GM23338 (cell line): Measurements from ENCODE around the gene KRTAP3-2. TPM values are rescaled to one million over a fixed set of nuclear protein-coding genes. Genes with fewer than 3 reads are reported as not detected.
A peak's percentile ranks its signal among the peaks of the same experiment; 100 is the strongest.

Source experiments
- ATAC-seq: fragments of 200-7000 bp; cut with Tn5 transposase; 3 replicates; pipeline ENCODE4 v1.9.1; 2020
- DNase-seq: peaks from one replicate; pipeline ENCODE4 v3.0.0-alpha.2; 2015; ENCODE audit warnings: low spot score
- H2AFZ ChIP-seq: fragments of 200-600 bp; sonication (generic); 2 replicates; pipeline ENCODE4 v1.8.0; 2016; ENCODE audit warnings: antibody characterized with exemption, mild to moderate bottlenecking, moderate library complexity
- H3F3A ChIP-seq: fragments of 200-600 bp; sonication (generic); replicated peaks from 2 replicates; pipeline ENCODE4 v1.8.0; 2017; ENCODE audit warnings: antibody characterized with exemption, mixed run types, low read depth
- H3K27ac ChIP-seq: fragments of 200-600 bp; sonication (generic); 2 replicates; pipeline ENCODE4 v1.6.1; 2016; ENCODE audit warnings: low read depth
- H3K27me3 ChIP-seq: fragments of 200-600 bp; sonication (generic); 2 replicates; pipeline ENCODE4 v1.8.0; 2016; ENCODE audit warnings: mild to moderate bottlenecking, mixed run types, moderate library complexity; ENCODE audit not compliant: insufficient read depth
- H3K36me3 ChIP-seq: fragments of 200-600 bp; sonication (generic); 2 replicates; pipeline ENCODE4 v1.8.0; 2016; ENCODE audit warnings: mild to moderate bottlenecking; ENCODE audit not compliant: insufficient read depth
- H3K4me1 ChIP-seq: fragments of 200-600 bp; sonication (generic); 2 replicates; pipeline ENCODE4 v1.8.0; 2016; ENCODE audit warnings: mild to moderate bottlenecking, moderate library complexity; ENCODE audit not compliant: insufficient read depth
- H3K4me2 ChIP-seq: fragments of 200-600 bp; sonication (generic); 2 replicates; pipeline ENCODE4 v1.7.1; 2017; ENCODE audit warnings: mixed run types
- H3K4me3 ChIP-seq: fragments of 200-600 bp; sonication (generic); 2 replicates; pipeline ENCODE4 v1.6.1; 2016; ENCODE audit warnings: mixed run types
- H3K79me2 ChIP-seq: fragments of 200-600 bp; sonication (generic); replicated peaks from 2 replicates; pipeline ENCODE4 v1.8.0; 2017; ENCODE audit warnings: mild to moderate bottlenecking; ENCODE audit not compliant: insufficient read depth
- H3K9me2 ChIP-seq: fragments of 200-600 bp; sonication (generic); 2 replicates; pipeline ENCODE4 v1.8.0; 2017; ENCODE audit not compliant: insufficient read depth
- H4K20me1 ChIP-seq: fragments of 200-600 bp; sonication (generic); replicated peaks from 2 replicates; pipeline ENCODE4 v1.8.0; 2017; ENCODE audit warnings: mild to moderate bottlenecking; ENCODE audit not compliant: insufficient read depth
- H3K27ac Mint-ChIP-seq: 2 replicates; pipeline ENCODE4 v1.8.0; 2020; ENCODE audit warnings: inconsistent platforms, mild to moderate bottlenecking, moderate library complexity, mixed read lengths
- H3K27me3 Mint-ChIP-seq: 3 replicates; pipeline ENCODE4 v1.8.0; 2022; ENCODE audit warnings: low read depth, mild to moderate bottlenecking, moderate library complexity, mixed read lengths, inconsistent platforms; ENCODE audit not compliant: insufficient read depth, poor library complexity
- H3K36me3 Mint-ChIP-seq: 3 replicates; pipeline ENCODE4 v1.8.0; 2021; ENCODE audit warnings: low read depth, mild to moderate bottlenecking, inconsistent platforms, moderate library complexity, mixed read lengths
- H3K4me1 Mint-ChIP-seq: 3 replicates; pipeline ENCODE4 v1.8.0; 2020; ENCODE audit warnings: mild to moderate bottlenecking, inconsistent platforms, mixed read lengths
- H3K4me3 Mint-ChIP-seq: 3 replicates; pipeline ENCODE4 v1.8.0; 2021; ENCODE audit warnings: moderate library complexity, mild to moderate bottlenecking, inconsistent platforms, mixed read lengths
- H3K9me3 Mint-ChIP-seq: 3 replicates; pipeline ENCODE4 v1.8.0; 2020; ENCODE audit warnings: moderate library complexity, mild to moderate bottlenecking, inconsistent platforms, mixed read lengths
- CREB1 ChIP-seq: fragments of 250-450 bp; sonication (Bioruptor Pico); IDR thresholded peaks from 2 replicates; pipeline ENCODE4 v1.5.0; 2020; ENCODE audit warnings: low read depth, mild to moderate bottlenecking, moderate library complexity
- CTCF ChIP-seq, 2 experiments: fragments of 200-600 bp in 1 of 2; sonication (generic) in 1 of 2; conservative IDR thresholded peaks; 2 replicates each; pipeline versions ENCODE4 v1.5.1 to v1.6.1; 2016 to 2017; ENCODE audit warnings: antibody characterized with exemption in 2 of 2, low read depth in 2 of 2, mild to moderate bottlenecking in 2 of 2, moderate library complexity in 1 of 2
- EZH2 ChIP-seq: fragments of 200-600 bp; sonication (generic); IDR thresholded peaks from one replicate; pipeline ENCODE4 v1.8.0; 2017; ENCODE audit warnings: antibody characterized with exemption, mild to moderate bottlenecking, low read depth; ENCODE audit not compliant: unreplicated experiment
- EZH2phosphoT487 ChIP-seq: fragments of 200-600 bp; sonication (generic); IDR thresholded peaks from one replicate; pipeline ENCODE4 v1.8.1; 2018; ENCODE audit warnings: antibody characterized with exemption; ENCODE audit not compliant: unreplicated experiment
- JUNB ChIP-seq: IDR thresholded peaks from one replicate; pipeline ENCODE4 v1.6.1; 2016; ENCODE audit warnings: antibody characterized with exemption; ENCODE audit not compliant: unreplicated experiment
- NANOG ChIP-seq: IDR thresholded peaks from 2 replicates; pipeline ENCODE4 v1.6.1; 2016; ENCODE audit warnings: antibody characterized with exemption, borderline replicate concordance
- POLR2AphosphoS5 ChIP-seq: IDR thresholded peaks from 2 replicates; pipeline ENCODE4 v1.6.1; 2016; ENCODE audit warnings: antibody characterized with exemption, low read depth
- STAT1 ChIP-seq: IDR thresholded peaks from one replicate; pipeline ENCODE4 v1.6.1; 2016; ENCODE audit warnings: antibody characterized with exemption; ENCODE audit not compliant: unreplicated experiment
- ZNF114 ChIP-seq: fragments of 250-450 bp; sonication (Bioruptor Pico); IDR thresholded peaks from 2 replicates; pipeline ENCODE4 v1.5.0; 2020; ENCODE audit warnings: mild to moderate bottlenecking, moderate library complexity
- ZNF331 ChIP-seq: fragments of 250-450 bp; sonication (Bioruptor Pico); IDR thresholded peaks from 2 replicates; pipeline ENCODE4 v1.5.0; 2020; ENCODE audit warnings: low read depth, mild to moderate bottlenecking, moderate library complexity
- polyA plus RNA-seq: library from polyadenylated mRNA; unstranded; fragments of >200 nt; fragmentation: Nextera tagmentation; extraction: Ambion mirVana; gene quantifications from 2 replicates; pipeline ENCODE4 v1.2.1, GENCODE V29; 2016
- total RNA-seq: library from RNA; depleted of rRNA; stranded (reverse); fragments of >200 nt; shearing (Covaris generic); gene quantifications from 2 replicates; pipeline ENCODE4 v1.2.3, GENCODE V29; 2014
- TF ChIP-seq, protein P1 (sequence below): fragments of 250-450 bp; sonication (Bioruptor Pico); IDR thresholded peaks from 2 replicates; pipeline ENCODE4 v1.5.0; 2020; ENCODE audit warnings: mild to moderate bottlenecking, moderate library complexity
- TF ChIP-seq, protein P2 (sequence below): IDR thresholded peaks from one replicate; pipeline ENCODE4 v1.6.1; 2018; ENCODE audit warnings: antibody characterized with exemption; ENCODE audit not compliant: unreplicated experiment
- TF ChIP-seq, protein P3 (sequence below): IDR thresholded peaks from 2 replicates; pipeline ENCODE4 v1.6.1; 2016; ENCODE audit warnings: antibody characterized with exemption

The KRTAP3-2 gene
- total and polyA plus RNA-seq, 2 experiments from 2014 or later: not detected

DNA sequence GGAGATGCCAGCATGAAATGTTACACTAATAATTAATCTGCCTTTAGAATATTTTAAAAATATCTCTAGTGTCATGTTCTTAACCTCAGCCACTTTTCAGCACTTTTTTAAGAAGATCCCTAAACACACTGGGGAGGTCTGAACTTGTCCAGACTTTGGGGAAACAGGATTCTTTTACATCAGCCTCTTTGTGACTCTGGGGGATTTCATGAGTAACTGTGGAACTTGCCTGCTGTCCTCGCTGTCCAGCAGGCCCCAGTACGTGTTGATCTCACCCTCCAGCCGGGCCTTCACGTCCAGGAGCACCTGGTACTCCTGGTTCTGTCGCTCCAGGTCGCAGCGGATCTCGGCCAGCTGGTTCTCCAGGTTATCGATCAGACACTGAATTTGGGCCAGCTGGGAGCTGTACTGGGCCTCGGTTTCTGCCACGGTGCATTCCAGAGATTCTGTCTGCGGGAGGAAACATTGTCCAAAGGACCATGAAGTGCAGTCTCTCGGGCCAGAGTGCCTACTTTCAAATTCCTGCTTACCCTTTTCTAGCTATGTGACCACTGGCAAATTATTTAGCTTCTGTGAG is 21.0 kb downstream of the KRTAP3-2 start:
- 0 out of 2 replicates have a peak, but pooled peaks cover 3% of the 10 kb centered on the region for H3K9me2 ChIP-seq
- no peaks in the 10 kb centered on the region for H3K36me3 ChIP-seq
- Mint-ChIP-seq H3K27me3 (peaks cover 6% of the 10 kb centered on the region), H3K4me1 (peaks cover 11% of the 10 kb centered on the region; the same call in 2 of the 3 replicates), H3K36me3 (no peaks in the 10 kb centered on the region), H3K27ac (no peak overlapping the region; the same call in 1 of the 2 replicates), H3K4me3 (no peak overlapping the region), H3K9me3 (no peaks in the 10 kb centered on the region)
- ATAC-seq: no peak
- TF ChIP-seq EZH2phosphoT487 (no peak), ZNF114 (CRISPR knock-in tag) (no peak), ZNF331 (no peak), CREB1 (no peak), JUNB (no peak), POLR2AphosphoS5 (no peak), CTCF (conservative IDR thresholded peaks at IDR 0.05; ENCODE audit: low read depth in 2 of 2) (no peak), EZH2 (no peak), STAT1 (no peak), NANOG (no peak)
- TF ChIP-seq, protein P1, sequence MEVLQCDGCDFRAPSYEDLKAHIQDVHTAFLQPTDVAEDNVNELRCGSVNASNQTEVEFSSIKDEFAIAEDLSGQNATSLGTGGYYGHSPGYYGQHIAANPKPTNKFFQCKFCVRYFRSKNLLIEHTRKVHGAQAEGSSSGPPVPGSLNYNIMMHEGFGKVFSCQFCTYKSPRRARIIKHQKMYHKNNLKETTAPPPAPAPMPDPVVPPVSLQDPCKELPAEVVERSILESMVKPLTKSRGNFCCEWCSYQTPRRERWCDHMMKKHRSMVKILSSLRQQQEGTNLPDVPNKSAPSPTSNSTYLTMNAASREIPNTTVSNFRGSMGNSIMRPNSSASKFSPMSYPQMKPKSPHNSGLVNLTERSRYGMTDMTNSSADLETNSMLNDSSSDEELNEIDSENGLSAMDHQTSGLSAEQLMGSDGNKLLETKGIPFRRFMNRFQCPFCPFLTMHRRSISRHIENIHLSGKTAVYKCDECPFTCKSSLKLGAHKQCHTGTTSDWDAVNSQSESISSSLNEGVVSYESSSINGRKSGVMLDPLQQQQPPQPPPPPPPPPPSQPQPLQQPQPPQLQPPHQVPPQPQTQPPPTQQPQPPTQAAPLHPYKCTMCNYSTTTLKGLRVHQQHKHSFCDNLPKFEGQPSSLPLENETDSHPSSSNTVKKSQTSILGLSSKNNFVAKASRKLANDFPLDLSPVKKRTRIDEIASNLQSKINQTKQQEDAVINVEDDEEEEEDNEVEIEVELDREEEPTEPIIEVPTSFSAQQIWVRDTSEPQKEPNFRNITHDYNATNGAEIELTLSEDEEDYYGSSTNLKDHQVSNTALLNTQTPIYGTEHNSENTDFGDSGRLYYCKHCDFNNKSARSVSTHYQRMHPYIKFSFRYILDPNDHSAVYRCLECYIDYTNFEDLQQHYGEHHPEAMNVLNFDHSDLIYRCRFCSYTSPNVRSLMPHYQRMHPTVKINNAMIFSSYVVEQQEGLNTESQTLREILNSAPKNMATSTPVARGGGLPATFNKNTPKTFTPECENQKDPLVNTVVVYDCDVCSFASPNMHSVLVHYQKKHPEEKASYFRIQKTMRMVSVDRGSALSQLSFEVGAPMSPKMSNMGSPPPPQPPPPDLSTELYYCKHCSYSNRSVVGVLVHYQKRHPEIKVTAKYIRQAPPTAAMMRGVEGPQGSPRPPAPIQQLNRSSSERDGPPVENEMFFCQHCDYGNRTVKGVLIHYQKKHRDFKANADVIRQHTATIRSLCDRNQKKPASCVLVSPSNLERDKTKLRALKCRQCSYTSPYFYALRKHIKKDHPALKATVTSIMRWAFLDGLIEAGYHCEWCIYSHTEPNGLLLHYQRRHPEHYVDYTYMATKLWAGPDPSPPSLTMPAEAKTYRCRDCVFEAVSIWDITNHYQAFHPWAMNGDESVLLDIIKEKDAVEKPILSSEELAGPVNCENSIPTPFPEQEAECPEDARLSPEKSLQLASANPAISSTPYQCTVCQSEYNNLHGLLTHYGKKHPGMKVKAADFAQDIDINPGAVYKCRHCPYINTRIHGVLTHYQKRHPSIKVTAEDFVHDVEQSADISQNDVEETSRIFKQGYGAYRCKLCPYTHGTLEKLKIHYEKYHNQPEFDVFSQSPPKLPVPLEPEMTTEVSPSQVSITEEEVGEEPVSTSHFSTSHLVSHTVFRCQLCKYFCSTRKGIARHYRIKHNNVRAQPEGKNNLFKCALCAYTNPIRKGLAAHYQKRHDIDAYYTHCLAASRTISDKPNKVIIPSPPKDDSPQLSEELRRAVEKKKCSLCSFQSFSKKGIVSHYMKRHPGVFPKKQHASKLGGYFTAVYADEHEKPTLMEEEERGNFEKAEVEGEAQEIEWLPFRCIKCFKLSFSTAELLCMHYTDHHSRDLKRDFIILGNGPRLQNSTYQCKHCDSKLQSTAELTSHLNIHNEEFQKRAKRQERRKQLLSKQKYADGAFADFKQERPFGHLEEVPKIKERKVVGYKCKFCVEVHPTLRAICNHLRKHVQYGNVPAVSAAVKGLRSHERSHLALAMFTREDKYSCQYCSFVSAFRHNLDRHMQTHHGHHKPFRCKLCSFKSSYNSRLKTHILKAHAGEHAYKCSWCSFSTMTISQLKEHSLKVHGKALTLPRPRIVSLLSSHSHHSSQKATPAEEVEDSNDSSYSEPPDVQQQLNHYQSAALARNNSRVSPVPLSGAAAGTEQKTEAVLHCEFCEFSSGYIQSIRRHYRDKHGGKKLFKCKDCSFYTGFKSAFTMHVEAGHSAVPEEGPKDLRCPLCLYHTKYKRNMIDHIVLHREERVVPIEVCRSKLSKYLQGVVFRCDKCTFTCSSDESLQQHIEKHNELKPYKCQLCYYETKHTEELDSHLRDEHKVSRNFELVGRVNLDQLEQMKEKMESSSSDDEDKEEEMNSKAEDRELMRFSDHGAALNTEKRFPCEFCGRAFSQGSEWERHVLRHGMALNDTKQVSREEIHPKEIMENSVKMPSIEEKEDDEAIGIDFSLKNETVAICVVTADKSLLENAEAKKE (CRISPR knock-in tag): no peak
- TF ChIP-seq, protein P2, sequence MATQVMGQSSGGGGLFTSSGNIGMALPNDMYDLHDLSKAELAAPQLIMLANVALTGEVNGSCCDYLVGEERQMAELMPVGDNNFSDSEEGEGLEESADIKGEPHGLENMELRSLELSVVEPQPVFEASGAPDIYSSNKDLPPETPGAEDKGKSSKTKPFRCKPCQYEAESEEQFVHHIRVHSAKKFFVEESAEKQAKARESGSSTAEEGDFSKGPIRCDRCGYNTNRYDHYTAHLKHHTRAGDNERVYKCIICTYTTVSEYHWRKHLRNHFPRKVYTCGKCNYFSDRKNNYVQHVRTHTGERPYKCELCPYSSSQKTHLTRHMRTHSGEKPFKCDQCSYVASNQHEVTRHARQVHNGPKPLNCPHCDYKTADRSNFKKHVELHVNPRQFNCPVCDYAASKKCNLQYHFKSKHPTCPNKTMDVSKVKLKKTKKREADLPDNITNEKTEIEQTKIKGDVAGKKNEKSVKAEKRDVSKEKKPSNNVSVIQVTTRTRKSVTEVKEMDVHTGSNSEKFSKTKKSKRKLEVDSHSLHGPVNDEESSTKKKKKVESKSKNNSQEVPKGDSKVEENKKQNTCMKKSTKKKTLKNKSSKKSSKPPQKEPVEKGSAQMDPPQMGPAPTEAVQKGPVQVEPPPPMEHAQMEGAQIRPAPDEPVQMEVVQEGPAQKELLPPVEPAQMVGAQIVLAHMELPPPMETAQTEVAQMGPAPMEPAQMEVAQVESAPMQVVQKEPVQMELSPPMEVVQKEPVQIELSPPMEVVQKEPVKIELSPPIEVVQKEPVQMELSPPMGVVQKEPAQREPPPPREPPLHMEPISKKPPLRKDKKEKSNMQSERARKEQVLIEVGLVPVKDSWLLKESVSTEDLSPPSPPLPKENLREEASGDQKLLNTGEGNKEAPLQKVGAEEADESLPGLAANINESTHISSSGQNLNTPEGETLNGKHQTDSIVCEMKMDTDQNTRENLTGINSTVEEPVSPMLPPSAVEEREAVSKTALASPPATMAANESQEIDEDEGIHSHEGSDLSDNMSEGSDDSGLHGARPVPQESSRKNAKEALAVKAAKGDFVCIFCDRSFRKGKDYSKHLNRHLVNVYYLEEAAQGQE: no peak
- TF ChIP-seq, protein P3, sequence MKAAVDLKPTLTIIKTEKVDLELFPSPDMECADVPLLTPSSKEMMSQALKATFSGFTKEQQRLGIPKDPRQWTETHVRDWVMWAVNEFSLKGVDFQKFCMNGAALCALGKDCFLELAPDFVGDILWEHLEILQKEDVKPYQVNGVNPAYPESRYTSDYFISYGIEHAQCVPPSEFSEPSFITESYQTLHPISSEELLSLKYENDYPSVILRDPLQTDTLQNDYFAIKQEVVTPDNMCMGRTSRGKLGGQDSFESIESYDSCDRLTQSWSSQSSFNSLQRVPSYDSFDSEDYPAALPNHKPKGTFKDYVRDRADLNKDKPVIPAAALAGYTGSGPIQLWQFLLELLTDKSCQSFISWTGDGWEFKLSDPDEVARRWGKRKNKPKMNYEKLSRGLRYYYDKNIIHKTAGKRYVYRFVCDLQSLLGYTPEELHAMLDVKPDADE: no peak
- peak overlapping the region; percentile 32; the same call in 1 of the 2 replicates for H2AFZ ChIP-seq
- no peak overlapping the region for H3K27ac ChIP-seq
- no peaks in the 10 kb centered on the region for H3K79me2 ChIP-seq
- H3K27me3 ChIP-seq: no peaks in the 10 kb centered on the region
- no peak for DNase-seq
- no peaks in the 10 kb centered on the region for H3F3A ChIP-seq
- H3K4me1 ChIP-seq: 0 out of 2 replicates have a peak, but pooled peaks cover 3% of the 10 kb centered on the region
- no peaks in the 10 kb centered on the region for H4K20me1 ChIP-seq
- H3K4me3 ChIP-seq: no peak overlapping the region
- H3K4me2 ChIP-seq: no peak overlapping the region
